Measurements from ENCODE around the gene MYL4.

MYL4 gene

GRCh38 chr17:47199627-47200324 is 9.4 kb upstream of the MYL4 start:
- CTCF ChIA-PET = no interaction called here
- DNase-seq (ENCODE audit: extremely low spot score) = no peak
- POLR2A ChIA-PET = interaction anchor here (0.6 to 3.9 kb wide), 2 partner anchors 10 to 387 kb away, joined by 3 to 20 read pairs; partner anchors contain the start of gene CDC27
- TF ChIP-seq LEF1 (IDR thresholded peaks at IDR 0.05; ENCODE audit: borderline replicate concordance) (no peak), L3MBTL2 (conservative IDR thresholded peaks at IDR 0.05) (no peak), FOXA1 (IDR thresholded peaks at IDR 0.05) (no peak), SUZ12 (IDR thresholded peaks at IDR 0.05) (no peak), ELF4 (IDR thresholded peaks at IDR 0.05) (no peak), FOXK2 (IDR thresholded peaks at IDR 0.05) (no peak), NFRKB (IDR thresholded peaks at IDR 0.05) (no peak), FOXM1 (IDR thresholded peaks at IDR 0.05; ENCODE audit: borderline replicate concordance) (no peak), CTBP1 (IDR thresholded peaks at IDR 0.05; ENCODE audit: borderline replicate concordance) (no peak), ZNF384 (IDR thresholded peaks at IDR 0.05) (no peak), SP1 (IDR thresholded peaks at IDR 0.05) (no peak), BHLHE40 (IDR thresholded peaks at IDR 0.05; ENCODE audit: borderline replicate concordance) (no peak), ARNT (IDR thresholded peaks at IDR 0.05) (no peak), TARDBP (IDR thresholded peaks at IDR 0.05) (no peak), HDGF (IDR thresholded peaks at IDR 0.05; ENCODE audit: borderline replicate concordance) (no peak)

- ChIA-PET POLR2A (interaction anchor here (0.6 to 3.9 kb wide), 2 partner anchors 11 to 388 kb away, joined by 3 to 20 read pairs; partner anchors contain the start of gene CDC27), CTCF (interaction anchor here (0.6 kb wide), 1 partner anchor 417 kb away, joined by 3 read pairs; no protein-coding TSS in a partner anchor)
- DNase-seq (ENCODE audit: extremely low spot score) = no peak
- TF ChIP-seq SUZ12 (IDR thresholded peaks at IDR 0.05) (no peak), CTBP1 (IDR thresholded peaks at IDR 0.05; ENCODE audit: borderline replicate concordance) (no peak), NFRKB (IDR thresholded peaks at IDR 0.05) (no peak), BHLHE40 (IDR thresholded peaks at IDR 0.05; ENCODE audit: borderline replicate concordance) (no peak), LEF1 (IDR thresholded peaks at IDR 0.05; ENCODE audit: borderline replicate concordance) (no peak), FOXK2 (IDR thresholded peaks at IDR 0.05) (no peak), SP1 (IDR thresholded peaks at IDR 0.05) (no peak)
Measured at GRCh38 chr17:47200325-47200664, 8.9 kb upstream of the MYL4 start.

- DNase-seq (ENCODE audit: extremely low spot score) = no peak
- CTCF ChIA-PET = no interaction called here
- POLR2A ChIA-PET = interaction anchor here (3.9 kb wide), 1 partner anchor 12 kb away, joined by 20 read pairs; the partner anchor contains the start of gene CDC27
- TF ChIP-seq L3MBTL2 (conservative IDR thresholded peaks at IDR 0.05) = no peak
- no peak for TF ChIP-seq NFRKB (IDR thresholded peaks at IDR 0.05)
- no peak for TF ChIP-seq CTBP1 (IDR thresholded peaks at IDR 0.05; ENCODE audit: borderline replicate concordance)
- no peak for TF ChIP-seq ARNT (IDR thresholded peaks at IDR 0.05)
- TF ChIP-seq ZNF384 (IDR thresholded peaks at IDR 0.05) = no peak
- TF ChIP-seq FOXM1 (IDR thresholded peaks at IDR 0.05; ENCODE audit: borderline replicate concordance) = no peak
- no peak for TF ChIP-seq SP1 (IDR thresholded peaks at IDR 0.05)
- TF ChIP-seq SUZ12 (IDR thresholded peaks at IDR 0.05) = no peak
- no peak for TF ChIP-seq HDGF (IDR thresholded peaks at IDR 0.05; ENCODE audit: borderline replicate concordance)
Measured at GRCh38 chr17:47201166-47201565, 8.0 kb upstream of the MYL4 start.

GRCh38 chr17:47203984-47204721 is 5.0 kb upstream of the MYL4 start:
- POLR2A ChIA-PET = no interaction called here
- no peak for DNase-seq (ENCODE audit: extremely low spot score)
- CTCF ChIA-PET = no interaction called here
- TF ChIP-seq BHLHE40 (IDR thresholded peaks at IDR 0.05; ENCODE audit: borderline replicate concordance) (no peak), NFRKB (IDR thresholded peaks at IDR 0.05) (no peak), FOXM1 (IDR thresholded peaks at IDR 0.05; ENCODE audit: borderline replicate concordance) (no peak), SUZ12 (IDR thresholded peaks at IDR 0.05) (no peak), TARDBP (IDR thresholded peaks at IDR 0.05) (no peak), FOXK2 (IDR thresholded peaks at IDR 0.05) (no peak), SP1 (IDR thresholded peaks at IDR 0.05) (no peak), CTBP1 (IDR thresholded peaks at IDR 0.05; ENCODE audit: borderline replicate concordance) (no peak), FOXA1 (IDR thresholded peaks at IDR 0.05) (no peak), ZNF384 (IDR thresholded peaks at IDR 0.05) (no peak), HDGF (IDR thresholded peaks at IDR 0.05; ENCODE audit: borderline replicate concordance) (no peak), PKNOX1 (IDR thresholded peaks at IDR 0.05) (no peak), ARNT (IDR thresholded peaks at IDR 0.05) (no peak), LEF1 (IDR thresholded peaks at IDR 0.05; ENCODE audit: borderline replicate concordance) (no peak), L3MBTL2 (conservative IDR thresholded peaks at IDR 0.05) (no peak), ELF4 (IDR thresholded peaks at IDR 0.05) (no peak)

- CTCF ChIA-PET = no interaction called here
- DNase-seq (ENCODE audit: extremely low spot score) = no peak
- TF ChIP-seq ZNF384 (IDR thresholded peaks at IDR 0.05) (peak; percentile 23; the same call in 1 of the 2 replicates), LEF1 (IDR thresholded peaks at IDR 0.05; ENCODE audit: borderline replicate concordance) (no peak)
- POLR2A ChIA-PET = no interaction called here
Measured at GRCh38 chr17:47204722-47205418, 4.3 kb upstream of the MYL4 start.

GRCh38 chr17:47205419-47205963 is 3.7 kb upstream of the MYL4 start:
- ChIA-PET CTCF (no interaction called here), POLR2A (interaction anchor here (1.1 kb wide), 1 partner anchor 15 kb away, joined by 5 read pairs; no protein-coding TSS in a partner anchor)
- peak; percentile 35 for DNase-seq (ENCODE audit: extremely low spot score)

More at GRCh38 chr17:47205419-47205963, 3.7 kb upstream of the MYL4 start:
- TF ChIP-seq ARNT (IDR thresholded peaks at IDR 0.05) (no peak), L3MBTL2 (conservative IDR thresholded peaks at IDR 0.05) (peak; percentile 65)

All from HEK293T (cell line).